ENCODE measurements around the gene SPIRE2.

GRCh38 chr16:89823087-89823823, 5.0 kb upstream of the SPIRE2 start:
- TF ChIP-seq, protein P1, sequence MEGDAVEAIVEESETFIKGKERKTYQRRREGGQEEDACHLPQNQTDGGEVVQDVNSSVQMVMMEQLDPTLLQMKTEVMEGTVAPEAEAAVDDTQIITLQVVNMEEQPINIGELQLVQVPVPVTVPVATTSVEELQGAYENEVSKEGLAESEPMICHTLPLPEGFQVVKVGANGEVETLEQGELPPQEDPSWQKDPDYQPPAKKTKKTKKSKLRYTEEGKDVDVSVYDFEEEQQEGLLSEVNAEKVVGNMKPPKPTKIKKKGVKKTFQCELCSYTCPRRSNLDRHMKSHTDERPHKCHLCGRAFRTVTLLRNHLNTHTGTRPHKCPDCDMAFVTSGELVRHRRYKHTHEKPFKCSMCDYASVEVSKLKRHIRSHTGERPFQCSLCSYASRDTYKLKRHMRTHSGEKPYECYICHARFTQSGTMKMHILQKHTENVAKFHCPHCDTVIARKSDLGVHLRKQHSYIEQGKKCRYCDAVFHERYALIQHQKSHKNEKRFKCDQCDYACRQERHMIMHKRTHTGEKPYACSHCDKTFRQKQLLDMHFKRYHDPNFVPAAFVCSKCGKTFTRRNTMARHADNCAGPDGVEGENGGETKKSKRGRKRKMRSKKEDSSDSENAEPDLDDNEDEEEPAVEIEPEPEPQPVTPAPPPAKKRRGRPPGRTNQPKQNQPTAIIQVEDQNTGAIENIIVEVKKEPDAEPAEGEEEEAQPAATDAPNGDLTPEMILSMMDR (IDR thresholded peaks at IDR 0.05), result no peak
- TF ChIP-seq POLR2A (IDR thresholded peaks at IDR 0.05), result no peak
- no peak for TF ChIP-seq EP300 (IDR thresholded peaks at IDR 0.05)
